Common myeloid progenitor, CD34-positive (primary cell): ENCODE measurements around the gene RNF182.

ENCODE experiments used
- CTCF ChIA-PET: fragments of 350-600 bp; sonication (Branson Sonifier 250); formaldehyde crosslinking; loops from one replicate; lab custom pipeline; 2021; ENCODE audit warnings: antibody characterized with exemption; lab: Charles Lee
- POLR2A ChIA-PET: fragments of 350-600 bp; sonication (Branson Sonifier 250); formaldehyde crosslinking; loops from one replicate; lab custom pipeline; 2021; ENCODE audit warnings: antibody characterized with exemption; lab: Charles Lee
- DNase-seq, 3 donors: peaks; one replicate each; pipeline versions ENCODE4 v3.0.0 to v3.0.0-alpha.2; 2013
- H3K27ac ChIP-seq, 2 experiments: 1 replicate in 1 of 2; 2 replicates in 1 of 2; pipeline ENCODE4 v1.7.0; 2013; ENCODE audit warnings: inconsistent platforms in 2 of 2, low read length in 2 of 2, mild to moderate bottlenecking in 2 of 2, low read depth in 1 of 2, moderate library complexity in 1 of 2; ENCODE audit not compliant: severe bottlenecking in 2 of 2, insufficient read depth in 1 of 2, poor library complexity in 1 of 2
- H3K27me3 ChIP-seq, 5 experiments: replicated peaks in 2 of 5; 1 replicate in 3 of 5; 2 replicates in 2 of 5; pipeline versions ENCODE4 v1.6.1 to v1.7.0; 2013; ENCODE audit warnings: low read length in 4 of 5, mild to moderate bottlenecking in 2 of 5, moderate library complexity in 2 of 5, inconsistent platforms in 1 of 5; ENCODE audit not compliant: insufficient read depth in 5 of 5, control insufficient read depth in 4 of 5
- H3K36me3 ChIP-seq, 4 experiments: 1 replicate in 2 of 4; 2 replicates in 2 of 4; pipeline versions ENCODE4 v1.6.1 to v1.7.0; 2013; ENCODE audit warnings: low read length in 3 of 4, control low read depth in 1 of 4, mild to moderate bottlenecking in 1 of 4; ENCODE audit not compliant: control insufficient read depth in 4 of 4, insufficient read depth in 4 of 4
- H3K4me1 ChIP-seq, 4 experiments: 1 replicate in 3 of 4; 2 replicates in 1 of 4; pipeline versions ENCODE4 v1.6.1 to v1.7.1; 2013; ENCODE audit warnings: low read length in 3 of 4, mild to moderate bottlenecking in 3 of 4, control low read depth in 1 of 4, inconsistent platforms in 1 of 4, moderate library complexity in 1 of 4; ENCODE audit not compliant: control insufficient read depth in 4 of 4, insufficient read depth in 4 of 4; ENCODE audit errors: control extremely low read depth in 1 of 4
- H3K4me3 ChIP-seq, 7 experiments: 1 replicate in 4 of 7; 2 replicates in 3 of 7; pipeline versions ENCODE4 v1.5.1 to v1.7.0; 2013; ENCODE audit warnings: mild to moderate bottlenecking in 7 of 7, low read length in 6 of 7, moderate library complexity in 6 of 7, inconsistent platforms in 2 of 7, low read depth in 2 of 7, control low read depth in 1 of 7; ENCODE audit not compliant: insufficient read depth in 4 of 7, control insufficient read depth in 1 of 7; ENCODE audit errors: extremely low read depth in 1 of 7
- H3K9me3 ChIP-seq, 5 experiments: 1 replicate in 4 of 5; 2 replicates in 1 of 5; pipeline versions ENCODE4 v1.6.1 to v1.7.1; 2013; ENCODE audit warnings: low read length in 4 of 5, mild to moderate bottlenecking in 2 of 5, inconsistent platforms in 1 of 5, low read depth in 1 of 5, moderate library complexity in 1 of 5; ENCODE audit not compliant: control insufficient read depth in 4 of 5, insufficient read depth in 2 of 5; ENCODE audit errors: control extremely low read depth in 1 of 5
- WGBS: methylation state at CpG from one replicate; pipeline ENCODE4 v1.1.5; 2013; ENCODE audit not compliant: insufficient coverage; 5-methylcytosine and 5-hydroxymethylcytosine counted together

RNF182 gene

GRCh38 chr6:13992417-13993055 lies 67.8 kb downstream of the RNF182 start:
- DNase-seq = no peak
- Histone ChIP-seq H3K9me3 (no peaks in the 10 kb centered on the region), H3K36me3 (no peaks in the 10 kb centered on the region), H3K4me1 (no peaks in the 10 kb centered on the region), H3K27me3 (no peaks in the 10 kb centered on the region), H3K4me3 (no peak overlapping the region), H3K27ac (no peak overlapping the region)
- CTCF ChIA-PET = no interaction called here
- POLR2A ChIA-PET = no interaction called here
- 98% methylated on average over 3 of the region's 5 CpGs for WGBS

- no CpG with 5 or more reads among the region's 2 CpGs for WGBS
- Histone ChIP-seq H3K27ac (no peak overlapping the region), H3K4me3 (no peak overlapping the region), H3K27me3 (no peaks in the 10 kb centered on the region), H3K4me1 (no peaks in the 10 kb centered on the region), H3K9me3 (no peaks in the 10 kb centered on the region), H3K36me3 (no peaks in the 10 kb centered on the region)
- no peak for DNase-seq
- POLR2A ChIA-PET = no interaction called here
- CTCF ChIA-PET = no interaction called here
Measured at GRCh38 chr6:13993416-13993815, 68.7 kb downstream of the RNF182 start.

GRCh38 chr6:13998356-13998755 lies 73.6 kb downstream of the RNF182 start:
- ChIA-PET CTCF (interaction anchor here (1.2 kb wide), 1 partner anchor 28 kb away, joined by 3 read pairs; no protein-coding TSS in a partner anchor), POLR2A (no interaction called here)
- H3K9me3 ChIP-seq = no peaks in the 10 kb centered on the region
- H3K4me1 ChIP-seq = no peaks in the 10 kb centered on the region
- no peaks in the 10 kb centered on the region for H3K36me3 ChIP-seq
- no peak for DNase-seq
- peaks cover 0 to 3% (median 0%) of the 10 kb centered on the region in 5 experiments for H3K27me3 ChIP-seq
- no peak overlapping the region for H3K27ac ChIP-seq
- H3K4me3 ChIP-seq = no peak overlapping the region
- 100% methylated on average over 1 of the region's 3 CpGs for WGBS

GRCh38 chr6:14000901-14001300 lies 76.1 kb downstream of the RNF182 start:
- H3K27me3 ChIP-seq = peaks cover 0 to 9% (median 0%) of the 10 kb centered on the region in 5 experiments
- no peaks in the 10 kb centered on the region for H3K36me3 ChIP-seq
- H3K9me3 ChIP-seq = no peaks in the 10 kb centered on the region
- H3K4me1 ChIP-seq = no peaks in the 10 kb centered on the region
- H3K27ac ChIP-seq = no peak overlapping the region
- ChIA-PET POLR2A (no interaction called here), CTCF (no interaction called here)
- H3K4me3 ChIP-seq = no peak overlapping the region
- DNase-seq = no peak
- 100% methylated on average over 3 of the region's 3 CpGs for WGBS

- POLR2A ChIA-PET = no interaction called here
- Histone ChIP-seq H3K9me3 (no peaks in the 10 kb centered on the region), H3K27ac (no peak overlapping the region), H3K36me3 (no peaks in the 10 kb centered on the region), H3K27me3 (peaks cover 0 to 9% (median 0%) of the 10 kb centered on the region in 5 experiments), H3K4me3 (no peak overlapping the region), H3K4me1 (no peaks in the 10 kb centered on the region)
- WGBS = 96% methylated on average over 13 of the region's 13 CpGs
- CTCF ChIA-PET = no interaction called here
- no peak for DNase-seq
Measured at GRCh38 chr6:14001329-14002012, 76.7 kb downstream of the RNF182 start.

GRCh38 chr6:14002176-14002947 lies 77.6 kb downstream of the RNF182 start:
- no peak overlapping the region for H3K27ac ChIP-seq
- CTCF ChIA-PET = no interaction called here
- 95% methylated on average over 37 of the region's 47 CpGs for WGBS
- H3K27me3 ChIP-seq = peaks cover 0 to 9% (median 0%) of the 10 kb centered on the region in 5 experiments
- H3K4me1 ChIP-seq = no peaks in the 10 kb centered on the region
- H3K36me3 ChIP-seq = no peaks in the 10 kb centered on the region
- no peak for DNase-seq
- no peak overlapping the region for H3K4me3 ChIP-seq
- no peaks in the 10 kb centered on the region for H3K9me3 ChIP-seq
- POLR2A ChIA-PET = no interaction called here

GRCh38 chr6:14004258-14004657 lies 79.5 kb downstream of the RNF182 start:
- no peaks in the 10 kb centered on the region for H3K9me3 ChIP-seq
- peaks cover 0 to 9% (median 0%) of the 10 kb centered on the region in 5 experiments for H3K27me3 ChIP-seq
- ChIA-PET POLR2A (no interaction called here), CTCF (interaction anchor here (1.5 kb wide), 1 partner anchor 20 kb away, joined by 4 read pairs; no protein-coding TSS in a partner anchor)
- no peak overlapping the region for H3K27ac ChIP-seq
- no peak for DNase-seq
- no peaks in the 10 kb centered on the region for H3K4me1 ChIP-seq
- H3K4me3 ChIP-seq = no peak overlapping the region
- 98% methylated on average over 8 of the region's 9 CpGs for WGBS
- no peaks in the 10 kb centered on the region for H3K36me3 ChIP-seq
